WTC11 (cell line): ENCODE measurements around the gene GFY. TPM values are rescaled to one million over a fixed set of nuclear protein-coding genes. Genes with fewer than 3 reads are reported as not detected.
"Not testable (repeated sequence)": the region's sequence is repeated elsewhere in the genome, so short reads cannot be mapped to it uniquely, and the experiment has no call there.

ENCODE experiments used
- ATAC-seq: fragments of 200-7000 bp; cut with Tn5 transposase; 2 replicates; pipeline ENCODE4 v1.10.0; 2021; ENCODE audit warnings: mild to moderate bottlenecking, moderate library complexity
- CTCF ChIA-PET: fragments of 300-600 bp; sonication (Branson Sonifier 250); formaldehyde crosslinking; loops from one replicate; lab custom pipeline; 2021; ENCODE audit warnings: antibody characterized with exemption; lab: Charles Lee
- POLR2A ChIA-PET: fragments of 350-600 bp; sonication (Branson Sonifier 250); formaldehyde crosslinking; loops from one replicate; lab custom pipeline; 2021; ENCODE audit warnings: antibody characterized with exemption; lab: Charles Lee
- DNase-seq: peaks from one replicate; pipeline ENCODE4 v3.0.0; 2021; ENCODE audit warnings: low spot score
- H3K27ac Mint-ChIP-seq: 2 replicates; pipeline ENCODE4 v1.8.0; 2021; ENCODE audit warnings: mixed read lengths
- H3K27me3 Mint-ChIP-seq: 2 replicates; pipeline ENCODE4 v1.8.0; 2021; ENCODE audit warnings: low read depth, mild to moderate bottlenecking, moderate library complexity, mixed read lengths
- H3K36me3 Mint-ChIP-seq: 2 replicates; pipeline ENCODE4 v1.8.0; 2021; ENCODE audit warnings: mixed read lengths
- H3K4me1 Mint-ChIP-seq: 2 replicates; pipeline ENCODE4 v1.8.0; 2022; ENCODE audit warnings: mixed read lengths
- H3K4me3 Mint-ChIP-seq: 2 replicates; pipeline ENCODE4 v1.8.0; 2021; ENCODE audit warnings: mild to moderate bottlenecking, moderate library complexity, mixed read lengths
- H3K9me3 Mint-ChIP-seq: 2 replicates; pipeline ENCODE4 v1.8.0; 2021; ENCODE audit warnings: mixed read lengths
- CREM ChIP-seq: sonication (generic); formaldehyde crosslinking; IDR thresholded peaks from 2 replicates; pipeline ENCODE4 v1.8.1; 2022; ENCODE audit warnings: mild to moderate bottlenecking, missing genetic modification reagents, moderate library complexity
- ETV6 ChIP-seq: sonication (generic); formaldehyde crosslinking; IDR thresholded peaks from 2 replicates; pipeline ENCODE4 v1.8.1; 2022; ENCODE audit warnings: mild to moderate bottlenecking, missing genetic modification reagents
- IRF2 ChIP-seq: sonication (generic); formaldehyde crosslinking; IDR thresholded peaks from 2 replicates; pipeline ENCODE4 v1.8.0; 2022; ENCODE audit warnings: low read depth, missing genetic modification reagents, borderline replicate concordance
- KAT7 ChIP-seq: sonication (generic); formaldehyde crosslinking; IDR thresholded peaks from 2 replicates; pipeline ENCODE4 v1.8.1; 2023; ENCODE audit warnings: missing genetic modification reagents, mild to moderate bottlenecking, borderline replicate concordance
- NFE2L1 ChIP-seq: sonication (generic); formaldehyde crosslinking; IDR thresholded peaks from 2 replicates; pipeline ENCODE4 v1.8.1; 2023; ENCODE audit warnings: missing genetic modification reagents
- NR1H2 ChIP-seq: sonication (generic); formaldehyde crosslinking; IDR thresholded peaks from 2 replicates; pipeline ENCODE4 v1.9.0; 2021; ENCODE audit warnings: mild to moderate bottlenecking, moderate library complexity, missing genetic modification reagents
- RELA ChIP-seq: sonication (generic); formaldehyde crosslinking; IDR thresholded peaks from 2 replicates; pipeline ENCODE4 v1.8.1; 2022; ENCODE audit warnings: missing genetic modification reagents, mild to moderate bottlenecking, borderline replicate concordance
- SP1 ChIP-seq: sonication (generic); formaldehyde crosslinking; conservative IDR thresholded peaks from 2 replicates; pipeline ENCODE4 v1.8.1; 2022; ENCODE audit warnings: missing genetic modification reagents
- TCF7 ChIP-seq: sonication (generic); formaldehyde crosslinking; IDR thresholded peaks from 2 replicates; pipeline ENCODE4 v1.8.0; 2022; ENCODE audit warnings: mild to moderate bottlenecking, low read depth, missing genetic modification reagents, moderate library complexity
- TEAD4 ChIP-seq: sonication (generic); formaldehyde crosslinking; IDR thresholded peaks from 2 replicates; pipeline ENCODE4 v1.8.0; 2022; ENCODE audit warnings: mild to moderate bottlenecking, missing genetic modification reagents
- ZNF263 ChIP-seq: sonication (generic); formaldehyde crosslinking; IDR thresholded peaks from 2 replicates; pipeline ENCODE4 v1.8.1; 2022; ENCODE audit warnings: low read depth, mild to moderate bottlenecking, moderate library complexity, missing genetic modification reagents
- total RNA-seq: library from RNA; stranded (reverse); gene quantifications from 3 replicates; pipeline ENCODE4 v1.2.3, GENCODE V29; 2021
- TF ChIP-seq, protein P1 (sequence below): sonication (generic); formaldehyde crosslinking; IDR thresholded peaks from 2 replicates; pipeline ENCODE4 v1.8.1; 2023; ENCODE audit warnings: mild to moderate bottlenecking, missing genetic modification reagents, borderline replicate concordance
- TF ChIP-seq, protein P2 (sequence below): sonication (generic); formaldehyde crosslinking; IDR thresholded peaks from 2 replicates; pipeline ENCODE4 v1.8.0; 2022; ENCODE audit warnings: missing genetic modification reagents
- TF ChIP-seq, protein P3 (sequence below): sonication (generic); formaldehyde crosslinking; IDR thresholded peaks from 2 replicates; pipeline ENCODE4 v1.8.1; 2022; ENCODE audit warnings: mild to moderate bottlenecking, moderate library complexity, missing genetic modification reagents
- TF ChIP-seq, protein P4 (sequence below): fragments of 250-450 bp; sonication (Bioruptor Pico); IDR thresholded peaks from 2 replicates; pipeline ENCODE4 v2.1.2; 2022; ENCODE audit warnings: mild to moderate bottlenecking, moderate library complexity
- TF ChIP-seq, protein P5 (sequence below): sonication (generic); formaldehyde crosslinking; IDR thresholded peaks from 2 replicates; pipeline ENCODE4 v1.8.1; 2023; ENCODE audit warnings: mild to moderate bottlenecking, moderate library complexity, missing genetic modification reagents
- TF ChIP-seq, protein P6 (sequence below): sonication (generic); formaldehyde crosslinking; IDR thresholded peaks from 2 replicates; pipeline ENCODE4 v1.8.1; 2022; ENCODE audit warnings: low read depth, missing genetic modification reagents, borderline replicate concordance

GFY gene
- total RNA-seq, 1 experiment from 2014 or later, result 0.87 TPM

DNA sequence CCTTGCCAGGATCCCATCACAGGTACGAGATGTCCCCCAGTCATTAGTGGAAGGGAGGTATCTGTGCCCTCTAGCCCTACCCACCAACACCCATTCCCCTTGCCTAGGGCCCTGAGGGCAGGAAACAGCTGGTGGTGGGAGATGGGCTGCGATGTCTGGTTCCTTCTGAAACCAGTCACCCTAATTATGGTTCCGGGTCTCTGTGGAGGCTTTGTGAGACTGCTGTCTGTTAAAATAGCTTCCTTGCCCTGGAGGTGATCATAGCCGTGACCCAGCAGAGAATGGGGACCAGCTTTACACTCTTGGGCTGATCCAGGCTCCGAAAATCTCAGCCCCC, 33.3 kb downstream of the GFY start (continued):
- no peak for TF ChIP-seq TCF7
- TF ChIP-seq, protein P1, sequence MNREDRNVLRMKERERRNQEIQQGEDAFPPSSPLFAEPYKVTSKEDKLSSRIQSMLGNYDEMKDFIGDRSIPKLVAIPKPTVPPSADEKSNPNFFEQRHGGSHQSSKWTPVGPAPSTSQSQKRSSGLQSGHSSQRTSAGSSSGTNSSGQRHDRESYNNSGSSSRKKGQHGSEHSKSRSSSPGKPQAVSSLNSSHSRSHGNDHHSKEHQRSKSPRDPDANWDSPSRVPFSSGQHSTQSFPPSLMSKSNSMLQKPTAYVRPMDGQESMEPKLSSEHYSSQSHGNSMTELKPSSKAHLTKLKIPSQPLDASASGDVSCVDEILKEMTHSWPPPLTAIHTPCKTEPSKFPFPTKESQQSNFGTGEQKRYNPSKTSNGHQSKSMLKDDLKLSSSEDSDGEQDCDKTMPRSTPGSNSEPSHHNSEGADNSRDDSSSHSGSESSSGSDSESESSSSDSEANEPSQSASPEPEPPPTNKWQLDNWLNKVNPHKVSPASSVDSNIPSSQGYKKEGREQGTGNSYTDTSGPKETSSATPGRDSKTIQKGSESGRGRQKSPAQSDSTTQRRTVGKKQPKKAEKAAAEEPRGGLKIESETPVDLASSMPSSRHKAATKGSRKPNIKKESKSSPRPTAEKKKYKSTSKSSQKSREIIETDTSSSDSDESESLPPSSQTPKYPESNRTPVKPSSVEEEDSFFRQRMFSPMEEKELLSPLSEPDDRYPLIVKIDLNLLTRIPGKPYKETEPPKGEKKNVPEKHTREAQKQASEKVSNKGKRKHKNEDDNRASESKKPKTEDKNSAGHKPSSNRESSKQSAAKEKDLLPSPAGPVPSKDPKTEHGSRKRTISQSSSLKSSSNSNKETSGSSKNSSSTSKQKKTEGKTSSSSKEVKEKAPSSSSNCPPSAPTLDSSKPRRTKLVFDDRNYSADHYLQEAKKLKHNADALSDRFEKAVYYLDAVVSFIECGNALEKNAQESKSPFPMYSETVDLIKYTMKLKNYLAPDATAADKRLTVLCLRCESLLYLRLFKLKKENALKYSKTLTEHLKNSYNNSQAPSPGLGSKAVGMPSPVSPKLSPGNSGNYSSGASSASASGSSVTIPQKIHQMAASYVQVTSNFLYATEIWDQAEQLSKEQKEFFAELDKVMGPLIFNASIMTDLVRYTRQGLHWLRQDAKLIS, result no peak
- TF ChIP-seq, protein P2, sequence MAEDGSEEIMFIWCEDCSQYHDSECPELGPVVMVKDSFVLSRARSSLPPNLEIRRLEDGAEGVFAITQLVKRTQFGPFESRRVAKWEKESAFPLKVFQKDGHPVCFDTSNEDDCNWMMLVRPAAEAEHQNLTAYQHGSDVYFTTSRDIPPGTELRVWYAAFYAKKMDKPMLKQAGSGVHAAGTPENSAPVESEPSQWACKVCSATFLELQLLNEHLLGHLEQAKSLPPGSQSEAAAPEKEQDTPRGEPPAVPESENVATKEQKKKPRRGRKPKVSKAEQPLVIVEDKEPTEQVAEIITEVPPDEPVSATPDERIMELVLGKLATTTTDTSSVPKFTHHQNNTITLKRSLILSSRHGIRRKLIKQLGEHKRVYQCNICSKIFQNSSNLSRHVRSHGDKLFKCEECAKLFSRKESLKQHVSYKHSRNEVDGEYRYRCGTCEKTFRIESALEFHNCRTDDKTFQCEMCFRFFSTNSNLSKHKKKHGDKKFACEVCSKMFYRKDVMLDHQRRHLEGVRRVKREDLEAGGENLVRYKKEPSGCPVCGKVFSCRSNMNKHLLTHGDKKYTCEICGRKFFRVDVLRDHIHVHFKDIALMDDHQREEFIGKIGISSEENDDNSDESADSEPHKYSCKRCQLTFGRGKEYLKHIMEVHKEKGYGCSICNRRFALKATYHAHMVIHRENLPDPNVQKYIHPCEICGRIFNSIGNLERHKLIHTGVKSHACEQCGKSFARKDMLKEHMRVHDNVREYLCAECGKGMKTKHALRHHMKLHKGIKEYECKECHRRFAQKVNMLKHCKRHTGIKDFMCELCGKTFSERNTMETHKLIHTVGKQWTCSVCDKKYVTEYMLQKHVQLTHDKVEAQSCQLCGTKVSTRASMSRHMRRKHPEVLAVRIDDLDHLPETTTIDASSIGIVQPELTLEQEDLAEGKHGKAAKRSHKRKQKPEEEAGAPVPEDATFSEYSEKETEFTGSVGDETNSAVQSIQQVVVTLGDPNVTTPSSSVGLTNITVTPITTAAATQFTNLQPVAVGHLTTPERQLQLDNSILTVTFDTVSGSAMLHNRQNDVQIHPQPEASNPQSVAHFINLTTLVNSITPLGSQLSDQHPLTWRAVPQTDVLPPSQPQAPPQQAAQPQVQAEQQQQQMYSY (CRISPR knock-in tag), result no peak
- TF ChIP-seq, all 79 proteins: peak for 0

DNA sequence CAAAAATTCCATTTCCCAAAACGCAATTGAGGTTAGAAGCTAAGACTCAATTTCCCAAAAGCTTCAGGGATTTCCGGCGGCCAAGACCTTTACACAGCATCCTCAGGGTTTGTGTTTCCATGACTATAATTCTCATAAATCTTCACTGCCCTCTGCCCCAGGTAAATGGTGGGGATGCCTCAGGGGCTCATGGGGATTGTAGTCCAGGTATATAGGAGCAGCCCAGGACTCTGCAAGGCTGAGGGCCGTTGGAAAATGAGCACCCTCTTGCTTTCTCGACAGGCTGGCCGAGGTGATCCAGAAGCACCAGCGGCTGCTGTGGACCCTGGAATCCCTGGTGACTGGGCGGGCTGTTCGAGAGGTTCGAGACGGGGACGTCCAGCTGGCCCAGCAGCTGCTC, 34.2 kb downstream of the GFY start:
- H3K4me3 Mint-ChIP-seq, result no peak overlapping the region
- CTCF ChIA-PET, result interaction anchor here (1.0 to 2.7 kb wide), 2 partner anchors 17 to 19 kb away, joined by 5 to 13 read pairs; no protein-coding TSS in a partner anchor
- TF ChIP-seq IRF2 (no peak), ETV6 (CRISPR knock-in tag) (no peak), ZNF263 (CRISPR knock-in tag) (no peak), SP1 (CRISPR knock-in tag) (no peak), CREM (CRISPR knock-in tag) (no peak), NR1H2 (no peak), TEAD4 (CRISPR knock-in tag) (no peak), RELA (no peak), NFE2L1 (no peak), KAT7 (CRISPR knock-in tag) (no peak)
- TF ChIP-seq, protein P3, sequence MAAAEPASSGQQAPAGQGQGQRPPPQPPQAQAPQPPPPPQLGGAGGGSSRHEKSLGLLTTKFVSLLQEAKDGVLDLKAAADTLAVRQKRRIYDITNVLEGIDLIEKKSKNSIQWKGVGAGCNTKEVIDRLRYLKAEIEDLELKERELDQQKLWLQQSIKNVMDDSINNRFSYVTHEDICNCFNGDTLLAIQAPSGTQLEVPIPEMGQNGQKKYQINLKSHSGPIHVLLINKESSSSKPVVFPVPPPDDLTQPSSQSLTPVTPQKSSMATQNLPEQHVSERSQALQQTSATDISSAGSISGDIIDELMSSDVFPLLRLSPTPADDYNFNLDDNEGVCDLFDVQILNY (CRISPR knock-in tag), result no peak
- TF ChIP-seq, protein P4, sequence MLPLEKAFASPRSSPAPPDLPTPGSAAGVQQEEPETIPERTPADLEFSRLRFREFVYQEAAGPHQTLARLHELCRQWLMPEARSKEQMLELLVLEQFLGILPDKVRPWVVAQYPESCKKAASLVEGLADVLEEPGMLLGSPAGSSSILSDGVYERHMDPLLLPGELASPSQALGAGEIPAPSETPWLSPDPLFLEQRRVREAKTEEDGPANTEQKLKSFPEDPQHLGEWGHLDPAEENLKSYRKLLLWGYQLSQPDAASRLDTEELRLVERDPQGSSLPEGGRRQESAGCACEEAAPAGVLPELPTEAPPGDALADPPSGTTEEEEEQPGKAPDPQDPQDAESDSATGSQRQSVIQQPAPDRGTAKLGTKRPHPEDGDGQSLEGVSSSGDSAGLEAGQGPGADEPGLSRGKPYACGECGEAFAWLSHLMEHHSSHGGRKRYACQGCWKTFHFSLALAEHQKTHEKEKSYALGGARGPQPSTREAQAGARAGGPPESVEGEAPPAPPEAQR (CRISPR knock-in tag), result no peak
- TF ChIP-seq, protein P5, sequence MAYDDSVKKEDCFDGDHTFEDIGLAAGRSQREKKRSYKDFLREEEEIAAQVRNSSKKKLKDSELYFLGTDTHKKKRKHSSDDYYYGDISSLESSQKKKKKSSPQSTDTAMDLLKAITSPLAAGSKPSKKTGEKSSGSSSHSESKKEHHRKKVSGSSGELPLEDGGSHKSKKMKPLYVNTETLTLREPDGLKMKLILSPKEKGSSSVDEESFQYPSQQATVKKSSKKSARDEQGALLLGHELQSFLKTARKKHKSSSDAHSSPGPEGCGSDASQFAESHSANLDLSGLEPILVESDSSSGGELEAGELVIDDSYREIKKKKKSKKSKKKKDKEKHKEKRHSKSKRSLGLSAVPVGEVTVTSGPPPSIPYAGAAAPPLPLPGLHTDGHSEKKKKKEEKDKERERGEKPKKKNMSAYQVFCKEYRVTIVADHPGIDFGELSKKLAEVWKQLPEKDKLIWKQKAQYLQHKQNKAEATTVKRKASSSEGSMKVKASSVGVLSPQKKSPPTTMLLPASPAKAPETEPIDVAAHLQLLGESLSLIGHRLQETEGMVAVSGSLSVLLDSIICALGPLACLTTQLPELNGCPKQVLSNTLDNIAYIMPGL (CRISPR knock-in tag), result no peak
- TF ChIP-seq, protein P6, sequence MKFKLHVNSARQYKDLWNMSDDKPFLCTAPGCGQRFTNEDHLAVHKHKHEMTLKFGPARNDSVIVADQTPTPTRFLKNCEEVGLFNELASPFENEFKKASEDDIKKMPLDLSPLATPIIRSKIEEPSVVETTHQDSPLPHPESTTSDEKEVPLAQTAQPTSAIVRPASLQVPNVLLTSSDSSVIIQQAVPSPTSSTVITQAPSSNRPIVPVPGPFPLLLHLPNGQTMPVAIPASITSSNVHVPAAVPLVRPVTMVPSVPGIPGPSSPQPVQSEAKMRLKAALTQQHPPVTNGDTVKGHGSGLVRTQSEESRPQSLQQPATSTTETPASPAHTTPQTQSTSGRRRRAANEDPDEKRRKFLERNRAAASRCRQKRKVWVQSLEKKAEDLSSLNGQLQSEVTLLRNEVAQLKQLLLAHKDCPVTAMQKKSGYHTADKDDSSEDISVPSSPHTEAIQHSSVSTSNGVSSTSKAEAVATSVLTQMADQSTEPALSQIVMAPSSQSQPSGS (CRISPR knock-in tag), result no peak
- TF ChIP-seq, all 79 proteins: peak for 0
- H3K9me3 Mint-ChIP-seq, result no peaks in the 10 kb centered on the region
- H3K27me3 Mint-ChIP-seq, result no peaks in the 10 kb centered on the region
- ATAC-seq (peak; percentile 31; the same call in 1 of the 2 replicates), DNase-seq (no peak)
- H3K36me3 Mint-ChIP-seq, result peaks cover 19% of the 10 kb centered on the region
- no peaks in the 10 kb centered on the region for H3K4me1 Mint-ChIP-seq
- no peak overlapping the region for H3K27ac Mint-ChIP-seq
- POLR2A ChIA-PET, result no interaction called here

DNA sequence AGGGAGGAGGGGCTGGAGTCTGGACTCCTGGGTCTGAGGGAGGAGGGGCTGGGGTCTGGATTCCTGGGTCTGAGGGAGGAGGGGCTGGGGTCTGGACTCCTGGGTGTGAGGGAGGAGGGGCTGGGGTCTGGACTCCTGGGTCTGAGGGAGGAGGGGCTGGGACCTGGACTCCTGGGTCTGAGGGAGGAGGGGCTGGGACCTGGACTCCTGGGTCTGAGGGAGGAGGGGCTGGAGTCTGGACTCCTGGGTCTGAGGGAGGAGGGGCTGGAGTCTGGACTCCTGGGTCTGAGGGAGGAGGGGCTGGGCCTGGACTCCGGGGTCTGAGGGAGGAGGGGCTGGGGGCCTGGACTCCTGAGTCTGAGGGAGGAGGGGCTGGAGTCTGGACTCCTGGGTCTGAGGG, 35.9 kb downstream of the GFY start:
- not testable (repeated sequence) for H3K4me3 Mint-ChIP-seq, DNase-seq, H3K9me3 Mint-ChIP-seq, ATAC-seq, H3K4me1 Mint-ChIP-seq, H3K27ac Mint-ChIP-seq, H3K27me3 Mint-ChIP-seq
- H3K36me3 Mint-ChIP-seq, result peaks cover 15% of the 10 kb centered on the region
- POLR2A ChIA-PET, result interaction anchor here (0.6 kb wide), 1 partner anchor 907 kb away, joined by 3 read pairs; no protein-coding TSS in a partner anchor
- CTCF ChIA-PET, result interaction anchor here (1.2 kb wide), 1 partner anchor 15 kb away, joined by 3 read pairs; no protein-coding TSS in a partner anchor
